ENCODE measurements around the gene TNFSF15. TPM values are rescaled to one million over a fixed set of nuclear protein-coding genes. Genes with fewer than 3 reads are reported as not detected.
A peak's percentile ranks its signal among the peaks of the same experiment; 100 is the strongest.

Gene TNFSF15
- total RNA-seq, 1 donor from 2014 or later, result 8.5 TPM

DNA sequence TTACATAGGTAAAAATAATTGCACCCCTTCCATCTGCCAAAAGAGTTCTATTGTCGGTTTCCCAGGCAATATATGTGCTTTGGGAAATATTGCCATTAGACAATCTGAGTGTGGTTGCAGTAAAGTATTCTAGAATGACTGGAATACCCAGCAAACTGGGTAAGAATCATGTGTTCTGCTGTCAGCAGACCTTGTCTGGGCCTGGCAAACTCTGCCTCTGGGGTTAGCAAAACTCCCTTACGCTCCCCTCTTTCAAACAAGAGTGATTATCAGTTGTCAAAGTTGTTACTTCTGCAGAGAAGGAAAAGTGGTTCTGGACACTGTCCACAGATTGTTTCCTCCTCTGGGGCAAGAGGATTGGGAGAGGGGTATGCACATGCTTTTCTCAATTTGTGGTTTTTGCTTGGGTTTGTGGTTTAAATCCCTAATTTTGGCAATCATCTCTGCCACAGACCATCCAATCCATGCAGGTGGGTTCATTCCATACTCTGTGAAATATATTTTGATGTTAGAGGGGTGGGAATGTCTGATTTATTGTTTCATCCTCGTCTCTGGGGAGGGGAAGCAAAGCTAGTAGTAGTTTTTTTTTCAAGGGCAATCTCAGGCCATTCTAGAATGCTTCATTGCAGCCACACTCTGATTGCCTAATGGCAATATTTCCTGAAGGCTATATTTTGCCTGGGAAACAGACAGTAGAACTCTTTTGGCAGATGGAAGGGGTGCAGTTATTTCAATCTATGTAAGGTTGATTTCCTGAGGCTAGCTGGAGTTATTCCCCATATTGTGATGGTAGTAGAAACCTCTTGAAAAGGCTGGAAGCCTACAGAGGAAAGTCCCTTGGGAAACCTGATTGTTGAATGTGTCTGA, 24.0 kb upstream of the TNFSF15 start:
- H3K4me3 ChIP-seq, result no peak overlapping the region
- H3K27ac ChIP-seq, result no peak overlapping the region
- no peaks in the 10 kb centered on the region for H3K36me3 ChIP-seq
- DNase-seq (no peak), ATAC-seq (no peak)
- intact Hi-C loops (cut with DNase I), result no loop called here
- H3K9me3 ChIP-seq, result no peaks in the 10 kb centered on the region
- TF ChIP-seq, protein P1, sequence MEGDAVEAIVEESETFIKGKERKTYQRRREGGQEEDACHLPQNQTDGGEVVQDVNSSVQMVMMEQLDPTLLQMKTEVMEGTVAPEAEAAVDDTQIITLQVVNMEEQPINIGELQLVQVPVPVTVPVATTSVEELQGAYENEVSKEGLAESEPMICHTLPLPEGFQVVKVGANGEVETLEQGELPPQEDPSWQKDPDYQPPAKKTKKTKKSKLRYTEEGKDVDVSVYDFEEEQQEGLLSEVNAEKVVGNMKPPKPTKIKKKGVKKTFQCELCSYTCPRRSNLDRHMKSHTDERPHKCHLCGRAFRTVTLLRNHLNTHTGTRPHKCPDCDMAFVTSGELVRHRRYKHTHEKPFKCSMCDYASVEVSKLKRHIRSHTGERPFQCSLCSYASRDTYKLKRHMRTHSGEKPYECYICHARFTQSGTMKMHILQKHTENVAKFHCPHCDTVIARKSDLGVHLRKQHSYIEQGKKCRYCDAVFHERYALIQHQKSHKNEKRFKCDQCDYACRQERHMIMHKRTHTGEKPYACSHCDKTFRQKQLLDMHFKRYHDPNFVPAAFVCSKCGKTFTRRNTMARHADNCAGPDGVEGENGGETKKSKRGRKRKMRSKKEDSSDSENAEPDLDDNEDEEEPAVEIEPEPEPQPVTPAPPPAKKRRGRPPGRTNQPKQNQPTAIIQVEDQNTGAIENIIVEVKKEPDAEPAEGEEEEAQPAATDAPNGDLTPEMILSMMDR (IDR thresholded peaks at IDR 0.05), result no peak
- no peaks in the 10 kb centered on the region for H3K4me1 ChIP-seq
- no peaks in the 10 kb centered on the region for H3K27me3 ChIP-seq

DNA sequence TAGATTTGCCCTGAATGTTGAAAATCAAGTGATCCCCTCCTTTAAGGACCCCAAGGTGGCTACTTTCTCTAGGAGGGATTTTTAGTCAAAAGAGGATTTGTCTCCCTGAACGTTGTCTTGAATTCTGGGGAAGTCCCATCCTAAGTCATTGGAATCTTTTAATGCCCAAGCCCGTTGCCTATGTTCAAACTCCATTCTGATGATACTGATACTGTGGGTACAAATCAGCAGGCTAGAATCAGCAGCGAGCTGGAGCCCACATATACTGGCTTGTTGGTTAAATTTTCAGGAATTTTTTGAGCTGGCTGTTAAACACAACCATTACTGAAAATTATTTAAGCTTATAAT, 22.4 kb upstream of the TNFSF15 start:
- Histone ChIP-seq H3K27me3 (no peaks in the 10 kb centered on the region), H3K36me3 (no peaks in the 10 kb centered on the region), H3K9me3 (no peaks in the 10 kb centered on the region), H3K4me1 (no peaks in the 10 kb centered on the region), H3K27ac (no peak overlapping the region), H3K4me3 (no peak overlapping the region)
- no peak for DNase-seq
- TF ChIP-seq, protein P1 (IDR thresholded peaks at IDR 0.05), result no peak
- ATAC-seq, result no peak
- intact Hi-C loops (cut with DNase I), result no loop called here

DNA sequence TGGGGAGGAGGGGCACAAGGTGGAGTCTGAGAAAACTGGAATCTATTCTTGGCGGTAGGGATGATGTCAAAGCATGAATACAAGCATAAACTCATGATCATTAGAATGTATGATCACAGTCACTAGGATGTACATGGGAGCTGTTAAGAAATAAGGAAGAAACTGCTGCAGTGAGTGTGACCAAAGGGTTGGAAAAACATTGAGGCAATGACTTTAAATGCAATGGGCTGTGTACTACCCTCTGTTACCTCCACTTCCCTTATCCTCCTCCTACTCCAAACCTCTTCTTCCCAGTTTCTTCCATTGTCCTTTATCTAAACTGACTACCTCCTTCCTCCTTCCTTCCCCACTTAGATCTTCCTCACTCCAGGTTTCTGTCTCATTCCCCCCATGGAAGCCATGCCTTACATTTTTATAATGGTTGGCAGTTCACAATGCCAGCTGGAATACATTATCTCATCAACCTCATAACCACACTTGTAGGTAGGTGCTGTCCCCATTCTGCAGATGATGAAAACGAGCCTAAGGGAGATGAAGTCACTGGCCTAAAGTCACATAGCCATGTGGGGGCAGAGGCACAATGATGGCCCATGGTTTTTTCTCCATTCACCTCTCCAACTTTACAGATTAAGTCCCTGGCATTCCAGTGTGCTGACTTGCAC, 21.9 kb upstream of the TNFSF15 start:
- no peaks in the 10 kb centered on the region for H3K9me3 ChIP-seq
- H3K4me1 ChIP-seq, result no peaks in the 10 kb centered on the region
- intact Hi-C loops (cut with DNase I), result no loop called here
- H3K27ac ChIP-seq, result no peak overlapping the region
- DNase-seq (no peak), ATAC-seq (peak; percentile 78)
- H3K27me3 ChIP-seq, result no peaks in the 10 kb centered on the region
- no peak overlapping the region for H3K4me3 ChIP-seq
- H3K36me3 ChIP-seq, result no peaks in the 10 kb centered on the region
- TF ChIP-seq, protein P1 (IDR thresholded peaks at IDR 0.05), result no peak

DNA sequence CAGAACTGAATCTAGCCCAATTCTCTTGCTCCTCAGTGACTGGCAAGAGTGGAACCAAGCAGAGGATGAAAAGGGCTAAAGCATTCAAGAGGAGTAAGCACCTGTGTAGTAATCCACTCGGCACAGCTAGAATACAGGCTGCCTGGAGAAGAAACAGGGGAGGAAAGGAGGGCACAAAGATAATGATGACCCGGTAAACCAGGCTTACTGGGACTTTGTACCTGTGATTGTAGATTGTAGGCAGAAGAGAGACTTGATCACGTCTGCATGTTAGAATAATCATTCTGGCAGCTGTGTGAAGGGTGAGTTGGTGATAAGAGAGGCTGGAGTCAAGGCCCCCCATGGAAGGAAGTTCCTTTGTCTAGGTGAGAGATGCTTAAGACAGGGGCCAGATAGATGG, 20.6 kb upstream of the TNFSF15 start:
- no peaks in the 10 kb centered on the region for H3K9me3 ChIP-seq
- intact Hi-C loops (cut with DNase I), result no loop called here
- H3K27ac ChIP-seq, result no peak overlapping the region
- H3K4me1 ChIP-seq, result no peaks in the 10 kb centered on the region
- no peaks in the 10 kb centered on the region for H3K36me3 ChIP-seq
- H3K4me3 ChIP-seq, result no peak overlapping the region
- no peak for DNase-seq
- no peaks in the 10 kb centered on the region for H3K27me3 ChIP-seq
- no peak for ATAC-seq
- TF ChIP-seq, protein P1 (IDR thresholded peaks at IDR 0.05), result no peak

DNA sequence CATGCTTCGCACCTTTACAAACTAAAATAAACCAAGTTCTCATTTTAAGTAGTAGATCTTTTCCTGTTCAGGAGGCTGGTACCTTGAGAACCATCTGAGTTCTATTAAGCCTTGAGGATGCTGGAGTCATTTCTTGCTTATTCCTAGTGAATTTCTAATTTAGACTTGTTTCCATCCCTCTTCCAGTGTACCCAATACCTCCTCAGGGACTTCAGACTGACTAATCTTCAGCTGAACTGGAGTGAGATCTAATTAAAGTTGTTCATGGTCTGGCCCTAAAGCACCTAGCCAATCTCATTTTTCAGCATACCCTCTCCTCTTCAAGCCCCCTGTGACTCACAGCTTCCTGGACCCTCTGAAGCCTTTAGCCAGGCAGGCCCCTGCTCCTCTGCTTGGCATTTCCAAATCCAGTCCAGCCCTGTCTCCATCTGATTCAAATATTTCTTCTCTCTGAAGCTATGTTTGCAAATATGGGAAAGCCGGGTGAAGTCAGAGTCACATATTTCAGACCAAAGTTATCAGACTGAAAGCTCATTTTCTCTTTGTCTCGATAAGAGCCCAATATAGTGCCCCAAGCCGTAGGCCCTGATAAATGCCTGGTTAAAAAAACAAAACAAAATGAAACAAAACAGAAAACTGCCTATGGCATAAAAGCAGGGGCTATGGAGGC, 19.4 kb upstream of the TNFSF15 start:
- Histone ChIP-seq H3K4me3 (no peak overlapping the region), H3K4me1 (no peaks in the 10 kb centered on the region), H3K36me3 (no peaks in the 10 kb centered on the region), H3K27ac (no peak overlapping the region), H3K9me3 (no peaks in the 10 kb centered on the region), H3K27me3 (no peaks in the 10 kb centered on the region)
- intact Hi-C loops (cut with DNase I), result no loop called here
- ATAC-seq (no peak), DNase-seq (no peak)
- TF ChIP-seq, protein P1 (IDR thresholded peaks at IDR 0.05), result no peak
